GM12865 (cell line): ENCODE results near the gene AMOT.

Source experiments
- DNase-seq: peaks from one replicate; pipeline ENCODE4 v3.0.0; 2010; ENCODE audit warnings: low read depth
- H3K4me3 ChIP-seq: 2 replicates; pipeline ENCODE4 v1.5.1; 2011; ENCODE audit warnings: mild to moderate bottlenecking, low read depth, low read length, control low read depth
- CTCF ChIP-seq: IDR thresholded peaks from 2 replicates; pipeline ENCODE4 v1.5.1; 2011; ENCODE audit warnings: low read length, control low read depth, low read depth, inconsistent platforms; ENCODE audit not compliant: insufficient read depth; ENCODE audit errors: missing control alignments

AMOT gene

GRCh38 chrX:112808651-112809195 is 31.9 kb downstream of the AMOT start:
- TF ChIP-seq CTCF, result no peak
- DNase-seq, result no peak
- no peak overlapping the region for H3K4me3 ChIP-seq

GRCh38 chrX:112808007-112808406 is 32.6 kb downstream of the AMOT start:
- no peak for DNase-seq
- no peak for TF ChIP-seq CTCF
- no peak overlapping the region for H3K4me3 ChIP-seq

- no peak for DNase-seq
- no peak overlapping the region for H3K4me3 ChIP-seq
- TF ChIP-seq CTCF, result no peak
These were observed 37.6 kb downstream of the AMOT start for GRCh38 chrX:112803060-112803459.

GRCh38 chrX:112802541-112802940 is 38.1 kb downstream of the AMOT start:
- no peak for DNase-seq
- no peak for TF ChIP-seq CTCF
- H3K4me3 ChIP-seq, result no peak overlapping the region

- TF ChIP-seq CTCF, result no peak
- DNase-seq, result no peak
- H3K4me3 ChIP-seq, result no peak overlapping the region
These were observed 39.5 kb downstream of the AMOT start for GRCh38 chrX:112800971-112801775.

GRCh38 chrX:112799425-112799824 is 41.2 kb downstream of the AMOT start:
- no peak overlapping the region for H3K4me3 ChIP-seq
- DNase-seq, result no peak
- TF ChIP-seq CTCF, result no peak
